Ureter (tissue), 1 donor: ENCODE measurements around the gene DSN1. TPM values are rescaled to one million over a fixed set of nuclear protein-coding genes. Genes with fewer than 3 reads are reported as not detected.

Source experiments
- DNase-seq: peaks from one replicate; pipeline ENCODE4 v3.0.0-alpha.2; 2020; ENCODE audit warnings: low spot score
- total RNA-seq: library from RNA; stranded (reverse); gene quantifications from one replicate; pipeline ENCODE4 v1.2.4, GENCODE V29; 2023
- donor health status: DM: yes; HTN: yes; CAD: no.

Gene DSN1
- total RNA-seq, 1 donor from 2014 or later, result 6.5 TPM

DNA sequence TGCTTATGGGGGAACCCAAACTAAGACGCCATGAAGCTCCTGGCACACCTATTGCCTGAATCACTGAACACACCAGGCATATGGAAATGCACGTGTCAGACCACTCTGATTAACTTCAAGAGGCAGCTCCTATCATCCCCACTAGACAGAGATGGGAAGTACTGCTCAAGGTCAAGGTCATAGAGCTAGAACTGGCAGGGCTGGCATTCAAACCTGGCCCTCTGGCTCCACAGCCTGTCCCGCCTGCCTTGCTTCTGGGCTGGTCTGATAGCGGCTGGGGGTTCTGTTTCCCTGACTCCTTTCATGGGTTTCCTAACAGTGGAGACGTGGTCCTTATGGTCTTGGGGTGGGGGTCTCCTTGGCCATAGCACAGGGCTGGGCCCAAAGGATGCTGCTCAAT is 22.6 kb upstream of the DSN1 start:
- DNase-seq, result no peak

DNA sequence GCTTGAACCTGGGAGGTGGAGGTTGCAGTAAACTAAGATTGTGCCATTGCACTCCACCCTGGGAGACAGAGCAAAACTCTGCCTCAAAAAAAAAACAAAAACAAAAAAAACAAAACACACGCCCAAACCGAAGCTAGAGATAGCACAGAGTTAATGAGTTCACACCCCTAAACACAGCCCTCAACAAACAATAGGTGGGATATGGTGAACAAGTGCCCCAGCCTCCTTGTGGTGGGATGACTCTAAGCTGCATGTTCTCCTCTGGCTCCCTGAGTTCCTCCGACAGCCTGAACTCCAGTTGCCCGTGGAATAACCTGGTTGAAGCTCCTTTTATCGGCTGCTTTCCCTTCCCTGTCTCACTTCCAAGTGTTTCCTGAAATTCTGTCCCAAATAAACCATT is 22.1 kb upstream of the DSN1 start:
- no peak for DNase-seq

DNA sequence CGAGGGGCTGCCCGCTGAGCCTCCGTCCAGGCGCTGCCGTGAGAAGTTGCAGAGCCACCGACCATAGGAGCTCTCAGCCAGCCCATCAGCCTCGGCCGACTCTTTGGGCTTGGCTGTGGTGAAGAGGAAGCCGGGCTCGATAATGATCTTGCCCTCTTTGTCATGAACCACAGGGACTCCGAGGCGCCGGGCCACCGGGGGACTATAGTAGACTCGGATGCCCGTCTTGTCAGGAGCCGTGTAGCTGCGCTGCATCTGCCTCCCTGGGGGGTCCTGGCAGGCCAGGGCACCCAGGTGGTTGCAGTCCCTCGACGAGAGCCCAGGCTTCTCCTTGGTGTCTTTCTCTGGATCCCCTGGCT is 20.5 kb upstream of the DSN1 start:
- no peak for DNase-seq

DNA sequence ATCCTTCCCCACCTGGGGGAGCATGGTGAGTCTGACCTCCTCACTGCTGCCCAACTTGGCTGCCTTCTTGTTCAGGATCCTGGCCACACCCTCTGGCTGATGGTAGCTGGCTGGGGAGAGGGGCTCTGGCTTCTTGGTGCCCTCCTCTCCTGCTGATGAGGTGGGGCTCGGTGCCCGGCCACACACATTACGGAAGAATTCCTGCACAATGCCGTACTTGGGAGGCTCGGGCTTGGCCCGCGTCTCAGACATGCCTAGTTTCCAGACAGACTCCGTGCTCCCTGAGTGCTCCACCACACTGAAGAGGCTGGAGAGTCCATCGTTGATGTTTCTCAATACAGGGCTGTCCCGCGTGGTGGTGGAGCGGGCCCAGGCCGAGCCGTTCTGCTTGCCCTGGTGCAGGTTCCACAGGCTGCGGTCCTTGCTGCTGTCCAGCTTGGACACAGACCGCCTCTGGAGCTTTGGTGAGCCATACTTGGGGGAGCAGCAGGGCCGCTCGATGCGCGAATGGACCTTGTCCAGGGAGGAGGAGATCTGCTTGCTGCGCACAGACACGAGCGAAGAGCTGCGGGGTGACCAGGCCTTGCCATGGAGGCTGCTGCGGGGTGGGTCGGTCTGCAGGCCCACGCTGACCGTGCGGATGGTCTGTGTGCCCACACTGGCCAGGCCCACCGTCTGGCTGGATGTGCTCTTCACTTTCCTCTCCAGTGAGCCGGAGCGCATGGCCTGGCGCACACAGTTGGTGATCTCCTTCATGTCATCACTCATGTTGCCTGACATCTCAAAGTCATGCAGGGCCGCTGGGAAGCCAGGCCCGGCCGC is 19.9 kb upstream of the DSN1 start:
- no peak for DNase-seq

DNA sequence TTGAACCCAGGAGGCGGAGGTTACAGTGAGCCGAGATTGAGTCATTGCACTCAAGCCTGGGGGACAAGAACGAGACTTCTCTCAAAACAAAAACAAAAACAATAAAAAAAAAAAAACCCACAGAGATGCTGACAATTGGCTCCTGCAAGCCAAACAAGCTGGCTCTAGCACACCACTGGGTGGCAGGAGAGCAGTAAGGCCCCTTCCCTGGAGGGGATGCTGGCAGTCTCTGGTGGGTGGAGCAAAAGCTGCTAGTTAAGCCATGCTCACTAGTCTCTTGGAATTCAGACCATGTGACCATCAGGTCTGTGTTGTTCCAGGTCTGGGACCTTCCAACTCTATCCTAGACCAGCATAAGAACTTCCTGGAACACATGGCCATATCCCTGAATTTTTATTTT is 18.9 kb upstream of the DSN1 start:
- no peak for DNase-seq

DNA sequence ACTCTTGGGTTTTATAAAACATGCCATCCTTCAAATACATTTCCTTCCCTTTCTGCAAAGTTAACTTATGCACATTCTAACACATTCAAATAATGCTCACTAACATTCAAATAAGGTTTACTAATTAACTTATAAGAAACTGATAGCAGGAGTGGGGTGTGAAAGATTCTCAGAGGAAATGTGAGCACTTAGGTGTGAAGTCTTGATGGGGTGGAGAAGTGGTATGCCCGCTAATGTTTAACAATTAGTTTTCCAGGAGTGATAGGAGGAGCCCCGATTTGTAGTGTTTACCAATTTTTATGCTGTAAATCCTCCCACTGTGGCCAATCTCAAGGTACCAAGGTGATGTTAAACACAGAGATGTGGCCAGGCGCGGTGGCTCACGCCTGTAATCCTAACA is 18.3 kb upstream of the DSN1 start:
- DNase-seq, result no peak

DNA sequence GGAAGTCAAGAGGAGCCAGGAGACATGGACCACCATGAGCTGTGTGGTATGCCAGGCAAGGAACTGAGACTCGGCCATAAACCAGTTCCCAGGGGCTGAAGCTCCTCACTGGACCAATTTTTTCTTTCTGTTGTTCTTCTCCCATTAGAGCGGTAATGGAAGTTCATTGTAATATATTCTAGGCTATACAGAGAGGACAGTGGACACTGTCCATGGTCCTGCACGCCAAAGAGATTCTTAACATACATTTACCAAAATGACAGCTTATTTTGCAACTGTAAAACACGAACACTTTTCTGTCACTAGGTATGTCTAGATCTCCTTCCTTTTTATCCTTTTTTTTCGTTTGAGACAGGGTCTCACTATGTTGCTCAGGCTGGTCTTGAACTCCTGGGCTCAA is 13.1 kb upstream of the DSN1 start:
- no peak for DNase-seq

DNA sequence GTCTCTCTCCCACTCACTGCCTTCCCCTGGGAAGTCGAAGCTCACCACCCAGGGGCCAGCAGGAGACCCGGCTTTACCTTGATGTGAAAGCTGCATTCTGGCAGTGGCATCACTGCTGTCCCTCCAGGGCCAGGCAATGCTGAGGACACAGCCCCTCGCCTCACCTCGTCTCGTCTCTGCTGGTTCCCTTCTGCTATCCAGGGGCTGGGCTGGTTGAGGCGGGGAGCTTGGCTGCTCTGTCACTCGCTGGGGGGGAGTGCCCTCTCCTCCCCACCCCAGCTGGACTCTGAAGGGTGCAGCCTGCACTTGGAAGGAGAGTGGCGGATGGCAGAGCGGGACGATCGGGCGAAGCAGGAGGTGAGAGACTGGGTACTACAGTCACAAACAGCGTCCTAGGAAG is 12.7 kb upstream of the DSN1 start:
- no peak for DNase-seq

DNA sequence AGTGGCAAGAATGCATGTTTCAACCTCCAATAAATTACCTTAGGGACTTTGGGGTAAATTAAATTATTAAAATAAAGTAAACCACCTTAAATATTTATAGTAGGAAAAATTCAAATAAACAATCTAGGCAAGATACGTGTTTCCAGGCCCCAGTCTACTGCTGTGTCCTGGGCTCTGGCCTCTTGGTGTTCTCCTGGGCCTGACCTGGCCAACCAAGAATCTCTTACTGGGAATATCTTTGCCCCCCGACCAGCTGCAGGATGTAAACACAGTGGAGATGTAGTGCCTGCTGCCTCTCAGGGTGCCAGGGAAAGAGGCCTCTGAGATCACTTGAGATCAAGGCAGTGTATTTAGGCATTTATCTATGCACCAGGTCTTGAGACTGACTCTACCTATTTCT is 11.7 kb upstream of the DSN1 start:
- DNase-seq, result no peak

DNA sequence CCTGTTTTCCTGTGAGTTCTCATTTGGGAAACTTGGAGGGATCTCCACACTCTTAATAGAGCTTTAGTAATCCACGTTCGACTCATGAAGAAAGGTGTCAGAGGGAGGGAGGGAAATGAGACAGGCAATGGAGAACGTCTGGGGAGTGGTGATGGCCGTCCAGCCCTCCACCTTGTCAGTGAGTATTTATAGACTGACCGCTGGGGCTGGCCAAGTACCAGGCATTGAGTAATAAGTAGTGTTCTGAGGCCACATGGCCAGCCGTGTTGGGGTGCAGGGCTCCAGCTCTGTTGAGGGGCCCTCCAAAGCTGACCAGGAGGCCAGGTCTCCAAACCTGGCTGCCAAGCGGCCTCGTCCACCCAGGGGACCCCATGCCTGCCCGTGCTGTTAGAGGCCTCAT is 11.3 kb upstream of the DSN1 start:
- no peak for DNase-seq

DNA sequence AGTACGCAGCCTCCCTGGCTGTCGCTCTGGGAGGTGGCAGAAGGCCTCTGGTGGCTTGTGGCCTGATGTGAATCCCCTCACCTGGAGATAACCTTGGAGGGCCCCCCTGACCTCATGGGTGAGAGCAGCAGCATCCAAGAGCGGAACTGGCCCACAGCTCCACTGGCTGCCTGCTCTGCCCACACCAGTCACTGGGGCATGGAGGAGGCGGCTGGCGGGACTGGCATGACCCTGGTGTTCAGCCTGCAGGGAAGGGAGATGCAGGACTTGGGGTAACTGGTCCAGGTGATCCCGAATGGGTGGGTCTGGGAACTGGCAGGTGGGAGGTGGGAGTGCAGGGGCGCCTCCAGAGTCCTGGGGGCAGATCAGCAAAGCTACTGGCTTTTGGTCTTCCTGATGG is 10.6 kb upstream of the DSN1 start:
- DNase-seq, result no peak

DNA sequence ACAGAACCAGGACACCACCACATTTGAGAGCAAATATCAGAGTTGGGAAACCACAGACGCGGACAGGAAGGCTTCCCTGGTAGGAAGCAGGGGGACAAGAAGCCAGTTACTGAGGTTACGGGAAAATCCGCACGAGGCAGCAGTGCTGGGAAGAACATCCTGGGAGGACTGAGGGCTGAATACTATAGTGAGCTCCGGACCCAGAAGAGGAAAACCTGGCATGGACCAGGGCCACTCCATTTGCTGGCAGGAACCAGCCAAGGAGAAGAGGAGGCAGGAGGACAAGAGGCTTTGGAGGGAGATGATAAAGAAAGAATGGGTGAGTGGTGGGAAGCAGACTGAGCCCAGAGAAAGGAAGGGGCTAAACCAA is 6.1 kb upstream of the DSN1 start:
- DNase-seq, result no peak

DNA sequence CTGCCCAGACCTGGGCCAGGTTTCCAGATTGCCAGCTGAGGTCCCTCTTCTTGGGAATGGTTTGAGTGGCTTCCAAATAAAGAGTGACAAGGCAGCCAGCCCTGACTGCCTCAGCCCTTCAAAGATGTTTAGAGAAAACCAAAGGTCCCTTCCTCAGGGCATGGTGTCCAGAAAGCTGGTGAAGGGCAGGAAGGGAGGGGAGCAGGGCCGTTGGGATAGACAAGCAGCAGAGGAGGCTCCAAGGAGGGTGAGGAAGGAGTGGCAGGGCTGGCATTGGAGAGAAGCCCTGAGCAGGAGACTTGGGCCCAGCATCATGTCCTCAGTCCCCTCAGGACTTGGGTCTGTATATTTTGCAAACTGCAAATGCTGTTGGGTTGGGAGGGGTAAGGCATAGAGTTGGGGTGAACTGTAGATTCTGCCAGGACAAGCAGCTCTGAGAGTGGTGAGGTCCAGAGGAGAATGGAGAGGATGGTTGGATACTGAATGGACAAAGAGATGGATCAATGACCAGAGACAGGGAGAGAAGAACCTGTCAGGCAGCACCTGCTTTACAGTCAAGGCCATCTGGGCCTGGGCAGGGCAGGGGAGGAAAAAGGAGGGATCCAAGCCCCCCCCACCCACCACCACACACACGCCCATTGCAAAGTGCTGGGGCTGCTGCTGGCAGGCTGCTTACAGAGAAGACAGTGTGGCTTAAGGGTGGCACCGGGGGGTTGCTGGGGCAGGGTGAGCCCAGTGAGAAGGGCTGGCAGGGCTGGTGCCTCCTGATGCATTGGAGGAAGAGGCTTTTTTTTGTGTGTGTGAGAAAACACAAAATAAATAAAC is 5.5 kb upstream of the DSN1 start:
- no peak for DNase-seq

DNA sequence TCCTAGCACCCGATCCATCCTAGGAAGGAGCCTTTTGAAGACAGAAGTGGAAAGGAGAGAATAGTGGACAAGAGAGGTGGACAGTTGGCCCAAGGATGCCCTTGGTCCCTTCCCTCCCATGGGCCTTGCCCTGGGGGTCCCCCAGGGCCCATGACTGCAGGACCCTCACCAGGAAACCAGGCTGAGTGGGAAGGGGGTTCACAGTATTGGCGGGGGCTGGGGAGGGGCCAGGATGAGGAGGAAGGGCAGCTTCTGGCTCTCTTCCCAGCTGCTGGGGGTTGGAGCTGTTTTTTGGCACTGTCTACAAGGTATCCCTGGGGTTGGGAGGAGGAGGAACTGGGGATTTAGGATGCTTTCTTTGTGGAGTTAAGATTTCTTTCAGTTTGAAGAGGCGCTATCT is 4.0 kb upstream of the DSN1 start:
- no peak for DNase-seq

DNA sequence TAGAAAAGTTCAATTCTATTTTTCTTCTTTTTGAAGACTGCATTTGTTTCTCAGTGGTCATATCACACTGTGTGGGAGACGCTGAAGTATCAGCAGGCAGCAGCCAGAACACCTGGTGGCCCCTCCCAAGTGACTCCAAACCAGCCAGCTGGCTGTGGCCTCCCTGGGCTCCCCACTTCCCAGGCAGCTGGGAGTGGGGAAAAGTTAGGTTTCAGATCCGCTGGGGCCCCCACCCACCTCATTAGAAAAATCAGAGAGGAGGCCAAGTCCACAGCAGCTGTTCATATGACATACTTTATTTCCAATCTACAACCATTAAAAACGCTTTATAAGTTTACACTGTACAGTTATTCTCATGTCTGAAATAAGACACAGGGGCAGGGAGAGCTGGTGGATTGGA is 3.6 kb upstream of the DSN1 start:
- no peak for DNase-seq

DNA sequence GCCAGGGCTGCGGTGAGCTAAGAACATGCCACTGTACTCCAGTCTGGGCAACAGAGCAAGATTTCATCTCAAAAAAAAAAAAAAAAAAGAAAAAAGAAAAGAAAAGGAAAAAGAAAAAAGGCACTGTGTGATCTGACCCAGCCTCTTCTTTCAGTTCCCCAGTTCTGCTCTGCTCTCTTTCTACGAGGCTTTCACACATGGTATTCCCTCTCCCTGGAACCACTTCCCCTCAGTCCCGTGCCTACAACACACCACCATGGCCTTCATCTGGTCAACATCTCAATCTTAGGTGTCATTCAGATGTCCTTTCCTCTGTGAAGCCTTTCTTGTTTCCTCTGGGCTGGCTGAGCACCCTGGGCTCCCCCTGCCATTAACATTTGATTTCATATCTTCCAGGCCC is 2.3 kb upstream of the DSN1 start:
- no peak for DNase-seq

DNA sequence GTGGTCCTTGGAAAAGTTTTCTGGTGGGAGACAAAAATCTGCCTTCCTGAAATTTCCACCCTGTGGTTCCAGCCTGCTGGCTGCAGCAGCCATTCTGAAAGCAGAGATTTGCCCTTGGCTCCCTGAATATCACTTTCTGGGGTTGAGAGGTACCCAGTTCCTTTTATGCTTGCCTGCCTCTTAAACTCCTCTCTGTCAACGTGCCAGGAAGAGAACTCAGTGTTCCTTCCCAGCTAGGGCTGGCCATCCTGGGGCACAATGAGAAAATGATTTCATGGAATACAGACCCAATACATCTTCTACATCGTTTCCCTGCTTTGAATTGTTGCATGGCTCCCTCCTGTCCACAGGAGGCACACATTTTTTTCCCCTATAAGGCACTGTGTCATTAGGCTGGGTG is 1.6 kb upstream of the DSN1 start:
- no peak for DNase-seq

DNA sequence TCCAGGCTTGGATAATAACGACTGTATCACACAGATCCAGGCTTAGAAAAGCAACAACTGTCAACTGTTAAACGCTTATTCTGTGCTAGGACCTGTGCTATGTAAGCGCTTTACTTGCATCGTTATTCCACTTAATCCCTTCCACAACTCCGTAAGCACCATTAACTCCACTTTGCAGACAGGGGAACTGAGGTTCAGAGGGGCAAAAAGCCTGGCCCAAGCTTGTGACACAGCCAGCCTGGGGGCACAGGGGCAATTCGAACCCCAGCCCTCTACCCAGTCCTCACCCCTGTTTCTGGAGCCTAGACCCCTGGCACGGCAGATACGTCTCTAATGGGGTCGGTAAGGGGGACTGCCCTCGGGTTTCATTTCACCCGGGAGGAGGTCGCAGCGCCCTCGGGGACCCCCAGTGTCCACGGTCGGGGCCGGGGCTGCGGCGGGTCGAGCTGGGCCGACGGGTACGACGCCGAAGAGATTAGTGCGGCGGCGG is 411 bp downstream of the DSN1 start:
- DNase-seq, result no peak

DNA sequence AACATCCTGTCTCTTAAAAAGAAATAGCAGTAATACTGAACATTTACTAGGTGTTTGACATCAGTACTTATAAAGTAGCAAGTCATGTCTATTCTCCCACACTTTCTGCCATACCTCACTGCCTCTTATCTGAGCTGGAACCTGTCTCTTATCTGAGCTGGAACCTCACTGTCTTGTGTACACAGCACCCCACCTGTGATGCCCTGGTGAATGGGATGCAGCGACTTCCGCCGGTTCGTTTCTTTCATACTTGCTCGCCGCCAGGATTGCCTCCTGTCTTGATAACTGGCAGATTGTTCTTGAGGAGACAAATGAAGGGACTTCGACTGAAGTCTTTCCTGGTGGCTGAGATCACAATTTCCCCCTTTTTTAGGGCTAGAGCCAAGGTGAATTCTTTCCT is 2.9 kb downstream of the DSN1 start:
- DNase-seq, result no peak

DNA sequence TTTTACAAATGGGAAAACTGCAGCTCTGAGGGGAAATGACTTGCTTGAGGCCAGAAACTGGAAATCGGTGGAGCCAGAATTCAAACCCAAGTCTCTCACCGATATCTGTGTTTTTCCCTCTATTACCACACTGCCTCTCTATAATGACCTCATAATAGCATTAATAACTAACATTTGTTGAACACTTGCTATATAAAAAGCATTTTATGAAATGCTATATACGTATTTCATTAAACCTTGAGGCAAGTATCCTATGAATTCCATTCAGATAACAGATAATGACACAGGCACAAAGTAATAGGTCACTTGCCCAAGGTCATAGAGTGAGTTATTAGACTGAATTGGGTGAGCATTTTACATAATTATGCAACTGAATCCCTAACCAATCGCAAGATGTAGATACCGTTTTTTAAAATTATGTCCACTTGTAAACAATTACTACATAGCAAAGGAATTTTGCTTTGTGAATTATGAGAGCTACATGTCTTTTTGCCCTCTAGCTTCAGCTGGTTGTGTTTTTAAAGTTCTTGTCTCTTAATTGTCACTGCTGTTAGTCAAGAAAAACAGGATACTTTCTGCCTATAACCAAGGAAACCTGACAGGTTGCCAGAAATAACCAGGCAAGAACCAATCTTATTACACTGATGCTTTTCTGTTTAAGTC is 4.7 kb downstream of the DSN1 start:
- DNase-seq, result no peak

DNA sequence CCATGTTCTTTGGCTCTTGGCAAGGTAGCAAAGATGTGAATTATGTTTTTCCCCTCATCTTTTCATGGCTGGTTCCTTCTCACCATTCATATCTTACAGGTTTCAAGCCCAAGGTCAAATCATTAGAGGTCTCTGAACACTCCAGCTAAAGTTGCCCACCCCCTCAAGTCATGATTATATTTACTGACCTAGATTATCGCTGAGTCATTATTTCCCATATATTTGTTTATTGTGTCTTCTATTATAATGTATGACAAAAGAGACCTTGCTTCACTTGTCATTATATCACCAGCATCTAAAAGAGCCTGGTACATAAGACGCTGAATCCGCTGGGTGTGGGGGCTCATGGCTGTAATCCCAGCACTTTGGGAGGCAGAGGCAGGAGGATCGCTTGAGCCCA is 12.4 kb downstream of the DSN1 start:
- DNase-seq, result no peak

DNA sequence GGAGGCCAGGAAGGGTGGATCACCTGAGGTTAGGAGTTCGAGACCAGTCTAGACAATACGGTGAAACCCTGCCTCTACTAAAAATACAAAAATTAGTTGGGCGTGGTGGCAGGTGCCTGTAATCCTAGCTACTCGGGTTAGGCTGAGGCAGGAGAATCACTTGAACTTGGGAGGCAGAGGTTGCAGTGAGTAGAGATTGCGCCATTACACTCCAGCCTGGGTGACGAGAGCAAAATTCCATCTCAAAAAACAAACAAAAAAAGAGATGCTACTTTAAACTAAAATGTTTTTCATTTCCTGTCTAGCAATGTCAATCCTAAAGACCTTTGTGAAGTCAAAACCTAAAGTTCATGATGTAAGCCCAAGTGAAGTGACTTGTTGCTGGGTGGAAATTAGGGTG is 12.9 kb downstream of the DSN1 start:
- no peak for DNase-seq

DNA sequence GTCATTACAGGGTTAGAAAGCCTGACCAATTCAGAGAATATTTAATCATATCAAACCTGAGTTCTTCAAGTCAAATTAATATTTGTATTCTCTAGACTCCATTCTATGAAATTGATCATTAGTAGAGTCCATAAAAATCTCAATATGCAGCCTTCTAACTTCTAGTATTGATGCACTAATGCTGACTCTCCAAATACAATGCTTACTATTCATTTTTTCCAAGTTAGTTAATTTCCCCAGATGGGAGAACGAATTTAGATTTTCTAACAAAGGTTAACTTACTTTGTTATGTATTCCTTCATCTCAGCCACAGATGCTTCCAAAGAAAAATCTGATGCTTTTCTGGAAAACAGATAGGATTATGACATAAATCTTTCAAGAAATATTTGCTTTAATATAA is 15.3 kb downstream of the DSN1 start:
- no peak for DNase-seq
